Germinal center (tissue), 1 donor: ENCODE data around the gene VAX1.
"Not testable (repeated sequence)": the region's sequence is repeated elsewhere in the genome, so short reads cannot be mapped to it uniquely, and the experiment has no call there.

ENCODE experiments used
- DNase-seq: peaks from one replicate; pipeline ENCODE4 v3.0.0; 2012; ENCODE audit warnings: mixed read lengths, low spot score

VAX1 gene

GRCh38 chr10:117134306-117135025, 3.6 kb downstream of the VAX1 start:
- no peak for DNase-seq

- no peak for DNase-seq
Observed at GRCh38 chr10:117134056-117134305, 4.1 kb downstream of the VAX1 start.

- no peak for DNase-seq
Observed at GRCh38 chr10:117133273-117134055, 4.6 kb downstream of the VAX1 start.

- no peak for DNase-seq
Observed at GRCh38 chr10:117132751-117133231, 5.3 kb downstream of the VAX1 start.

- no peak for DNase-seq
Observed at GRCh38 chr10:117131376-117132327, 6.4 kb downstream of the VAX1 start.

GRCh38 chr10:117130862-117131375, 7.2 kb downstream of the VAX1 start:
- no peak for DNase-seq

- DNase-seq: no peak
Observed at GRCh38 chr10:117130346-117130745, 7.7 kb downstream of the VAX1 start.

GRCh38 chr10:117126645-117127044, 11.4 kb downstream of the VAX1 start:
- not testable (repeated sequence) for DNase-seq

- no peak for DNase-seq
Observed at GRCh38 chr10:117126034-117126433, 12.0 kb downstream of the VAX1 start.

- no peak for DNase-seq
Observed at GRCh38 chr10:117112220-117112619, 25.9 kb downstream of the VAX1 start.

GRCh38 chr10:117107238-117107637, 30.8 kb downstream of the VAX1 start:
- no peak for DNase-seq

GRCh38 chr10:117096599-117097201, 41.4 kb downstream of the VAX1 start:
- no peak for DNase-seq

- DNase-seq: no peak
Observed at GRCh38 chr10:117094856-117095255, 43.2 kb downstream of the VAX1 start.

GRCh38 chr10:117092386-117092785, 45.7 kb downstream of the VAX1 start:
- no peak for DNase-seq

GRCh38 chr10:117090834-117091233, 47.2 kb downstream of the VAX1 start:
- DNase-seq: no peak

- no peak for DNase-seq
Observed at GRCh38 chr10:117087521-117087920, 50.5 kb downstream of the VAX1 start.

GRCh38 chr10:117086546-117086945, 51.5 kb downstream of the VAX1 start:
- no peak for DNase-seq

GRCh38 chr10:117084421-117085246, 53.4 kb downstream of the VAX1 start:
- DNase-seq: not testable (repeated sequence)
